NCI-H1092 (cell line): ENCODE measurements around the gene SLC6A9.

Source experiments
- DNase-seq: peaks from one replicate; lab custom pipeline; 2025; lab: John Stamatoyannopoulos, UW

SLC6A9 gene

DNA sequence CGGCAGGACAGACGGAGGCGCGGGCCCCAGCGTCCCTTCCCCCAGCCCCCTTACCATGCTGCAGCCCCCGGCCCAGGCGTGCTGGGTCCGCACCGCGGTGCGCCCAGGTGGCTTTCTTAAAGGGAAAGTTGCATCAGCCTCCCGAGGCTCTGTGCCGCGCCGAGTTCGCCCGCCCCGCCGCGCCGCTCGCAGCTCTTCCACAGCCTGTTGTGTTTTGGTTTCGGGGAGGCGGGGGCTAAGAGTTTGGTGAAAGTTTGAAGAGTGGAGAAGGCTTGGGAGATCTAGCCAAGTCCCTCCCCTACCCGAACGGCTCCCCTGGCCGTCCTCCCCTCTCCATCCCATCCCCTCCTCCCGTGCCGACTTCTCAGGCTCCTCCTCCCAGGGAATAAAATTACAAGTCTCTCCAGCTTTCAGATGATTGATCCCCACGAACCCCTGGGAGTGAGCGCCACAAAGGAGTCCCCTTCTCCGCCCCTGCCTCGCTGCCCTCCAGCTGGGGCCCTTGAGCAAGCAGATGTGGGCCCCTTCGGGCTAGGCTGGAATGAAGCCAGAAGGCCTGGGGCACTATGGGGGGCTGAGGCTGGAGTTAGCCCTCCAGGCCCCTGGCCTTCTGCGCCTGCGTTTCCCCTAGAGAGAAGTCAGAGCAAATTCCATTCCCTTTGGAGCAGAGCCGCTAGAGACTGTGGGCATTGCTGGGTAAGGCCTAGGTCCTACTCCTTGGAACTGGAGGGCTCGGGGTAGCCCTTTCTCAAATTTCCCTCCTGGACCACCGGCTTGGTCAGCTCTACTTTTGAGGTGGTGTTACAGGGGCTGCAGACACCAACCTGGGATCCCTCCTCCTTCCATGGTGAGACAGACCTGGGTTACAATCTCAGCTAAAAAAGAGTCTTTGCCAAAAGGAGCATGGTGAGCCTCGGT, at the start of gene SLC6A9:
TSS of gene SLC6A9 (minus strand) at position 211 of the 918 bp plus-strand sequence. CDS start 7,185 bp downstream, outside the sequence.
- DNase-seq: no peak

DNA sequence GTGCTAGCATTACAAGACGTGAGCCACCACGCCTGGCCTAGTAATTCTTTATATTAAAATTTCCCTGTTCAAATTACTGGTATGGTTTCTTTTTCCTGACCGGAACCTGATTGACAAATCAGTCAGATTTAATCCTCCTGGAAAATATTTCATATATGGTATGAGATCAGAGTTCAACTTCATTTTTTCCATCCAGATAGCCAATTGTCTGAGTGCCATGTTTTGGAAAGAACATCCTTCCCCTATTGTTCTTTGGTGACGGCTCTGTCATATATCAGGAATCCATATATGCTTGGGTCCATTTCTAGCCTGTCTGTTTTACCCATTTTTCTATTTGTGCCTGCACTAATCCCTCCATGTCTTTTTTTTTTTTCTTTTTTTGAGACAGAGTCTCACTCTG, 48.3 kb upstream of the SLC6A9 start:
- no peak for DNase-seq

DNA sequence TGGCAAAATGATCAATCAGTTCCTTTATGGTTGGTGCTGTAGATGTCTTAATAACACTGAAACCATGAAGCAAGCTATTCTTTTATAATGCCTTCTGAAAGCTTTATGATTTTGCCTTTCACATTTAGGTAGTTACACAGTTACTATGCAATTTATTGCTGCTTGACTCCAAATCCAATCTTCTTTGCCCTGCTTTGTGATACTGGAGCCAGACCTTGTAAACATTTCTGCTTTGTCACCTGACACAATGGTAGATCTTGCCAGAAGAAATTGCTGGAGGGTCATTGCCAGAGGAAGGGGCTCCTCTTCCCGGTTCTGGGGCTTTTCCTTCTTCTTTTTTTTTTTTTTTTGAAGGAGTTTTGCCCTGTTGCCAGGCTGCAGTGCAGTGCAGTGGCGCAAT, 46.8 kb upstream of the SLC6A9 start:
- DNase-seq: no peak

DNA sequence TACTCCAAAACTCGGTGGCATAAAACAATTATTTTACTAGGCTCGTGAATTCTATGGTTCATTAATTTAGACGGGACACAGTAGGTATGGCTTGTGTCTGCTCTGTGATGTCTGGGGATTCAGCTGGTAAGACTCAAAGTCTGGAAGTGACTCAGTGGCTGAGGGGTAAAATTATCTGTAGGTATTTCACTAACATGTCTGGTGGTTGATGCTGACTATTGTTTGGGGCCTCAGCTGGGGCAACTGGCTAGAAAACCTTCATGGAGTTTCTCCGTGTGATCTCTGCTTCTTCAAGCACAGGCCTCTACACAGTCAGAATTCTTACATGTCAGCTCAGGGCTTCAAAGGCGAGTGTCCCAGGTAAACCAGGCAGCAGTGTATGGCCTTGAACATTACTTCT, 46.2 kb upstream of the SLC6A9 start:
- DNase-seq: no peak

DNA sequence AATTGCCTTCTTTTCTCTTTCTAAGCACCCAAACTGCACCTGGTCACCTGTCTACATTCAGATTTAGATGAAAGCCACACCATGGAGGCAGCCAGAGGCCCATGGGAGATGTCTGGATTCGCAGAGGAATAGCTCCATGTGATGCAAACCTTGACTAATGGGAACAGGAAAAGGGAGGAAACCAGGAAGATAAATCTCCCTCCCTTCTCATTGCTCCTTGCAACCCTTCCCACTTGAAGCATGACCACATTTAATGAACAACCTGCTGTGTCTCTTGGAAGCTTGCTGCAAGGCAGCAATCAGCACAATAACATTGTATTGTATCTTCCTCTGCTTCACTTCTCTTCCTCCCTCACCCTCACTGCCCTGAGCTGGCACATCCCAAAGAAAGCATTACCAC, 44.8 kb upstream of the SLC6A9 start:
- no peak for DNase-seq

DNA sequence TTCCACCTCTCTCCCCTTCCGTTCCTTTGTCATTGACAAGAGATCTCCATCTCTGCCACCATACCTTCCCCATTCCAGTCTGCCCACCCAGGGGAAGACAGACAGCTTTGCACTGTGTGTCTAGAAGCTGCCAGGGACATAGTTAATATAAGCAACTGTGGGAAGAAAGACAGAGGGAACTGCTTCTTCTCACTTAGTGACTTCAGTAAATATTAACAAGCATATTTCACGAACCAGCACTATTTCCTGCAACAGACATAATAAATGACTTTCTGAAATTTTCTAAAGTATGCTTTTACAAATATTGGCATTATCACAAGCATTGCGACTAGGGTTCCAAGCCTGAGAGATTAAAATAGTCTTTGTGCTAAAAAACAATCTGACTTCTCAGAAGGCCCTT, 43.2 kb upstream of the SLC6A9 start:
- DNase-seq: no peak

DNA sequence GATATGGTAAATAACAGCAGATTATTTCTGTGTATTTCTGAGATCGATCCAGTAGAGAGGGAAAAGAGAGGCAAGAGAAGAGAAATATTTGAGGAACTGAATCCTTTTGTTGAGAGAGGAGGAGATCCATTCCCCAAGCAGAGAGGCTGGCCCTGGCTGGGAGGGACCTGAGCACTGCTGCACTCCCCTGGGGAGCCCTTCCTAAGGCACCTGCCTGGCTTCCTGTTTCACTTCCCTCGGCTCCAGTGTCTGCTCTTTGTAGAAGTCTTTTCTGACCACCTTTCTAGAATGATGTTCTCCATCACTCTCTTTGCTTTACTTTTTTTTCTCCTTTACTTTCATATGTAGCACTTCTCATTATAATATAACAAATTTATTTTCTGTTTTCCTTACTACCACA, 42.3 kb upstream of the SLC6A9 start:
- DNase-seq: no peak

DNA sequence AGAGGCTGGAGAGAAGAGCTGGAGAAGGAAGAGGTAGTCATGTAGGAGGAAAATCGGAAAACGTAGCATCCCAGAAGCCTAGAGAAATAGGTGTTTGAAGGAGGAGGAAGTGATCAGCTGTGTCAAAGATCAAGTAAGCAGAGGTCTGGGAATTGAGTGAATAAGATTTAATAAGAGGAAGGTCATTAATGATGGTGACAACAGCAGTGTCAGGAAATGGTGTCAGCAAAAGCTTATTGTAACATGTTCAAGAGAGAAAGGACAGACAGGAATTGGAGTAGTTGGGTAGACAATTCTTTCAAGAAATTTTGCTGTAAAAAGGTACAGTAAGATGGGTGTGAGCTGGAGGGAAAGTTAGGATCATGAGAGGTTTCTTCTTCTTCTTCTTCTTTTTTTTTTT, 41.6 kb upstream of the SLC6A9 start:
- no peak for DNase-seq

DNA sequence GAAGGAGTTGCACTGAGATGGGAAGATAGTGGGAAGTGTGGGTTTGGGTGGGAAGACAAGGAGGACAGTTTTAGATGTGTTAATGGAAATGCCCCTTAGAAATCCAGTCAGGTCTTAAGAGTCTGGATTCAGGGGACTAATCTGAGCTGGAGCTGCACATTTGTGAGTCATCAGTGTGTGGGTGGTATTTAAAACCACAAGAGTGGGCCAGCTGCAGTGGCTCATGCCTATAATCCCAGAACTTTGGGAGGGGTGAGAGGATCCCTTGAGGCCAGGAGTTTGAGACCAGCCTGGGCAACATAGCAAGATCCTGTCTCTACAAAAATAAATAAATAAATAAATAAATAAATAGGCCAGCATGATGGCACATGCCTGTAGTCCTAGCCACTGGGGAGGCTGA, 40.9 kb upstream of the SLC6A9 start:
- no peak for DNase-seq

DNA sequence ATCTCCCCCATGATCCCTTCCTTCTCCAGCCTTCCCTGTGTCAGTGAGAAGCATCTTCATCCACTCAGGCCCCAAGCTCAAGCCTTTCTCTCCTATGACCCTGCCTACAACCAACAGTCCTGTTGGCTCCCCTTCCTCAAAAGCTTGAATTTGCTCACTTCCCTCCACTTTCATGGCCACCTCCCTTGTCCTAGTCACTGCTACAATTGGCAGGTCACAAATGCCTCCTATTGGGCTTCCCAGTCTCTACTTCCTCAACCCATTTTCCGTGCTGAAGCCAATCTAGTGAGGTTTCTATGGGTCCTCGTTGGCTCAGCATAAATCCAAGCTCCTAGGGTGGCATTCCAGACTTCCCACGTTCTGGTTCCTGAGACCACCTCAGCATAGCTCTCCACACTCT, 40.2 kb upstream of the SLC6A9 start:
- DNase-seq: no peak

DNA sequence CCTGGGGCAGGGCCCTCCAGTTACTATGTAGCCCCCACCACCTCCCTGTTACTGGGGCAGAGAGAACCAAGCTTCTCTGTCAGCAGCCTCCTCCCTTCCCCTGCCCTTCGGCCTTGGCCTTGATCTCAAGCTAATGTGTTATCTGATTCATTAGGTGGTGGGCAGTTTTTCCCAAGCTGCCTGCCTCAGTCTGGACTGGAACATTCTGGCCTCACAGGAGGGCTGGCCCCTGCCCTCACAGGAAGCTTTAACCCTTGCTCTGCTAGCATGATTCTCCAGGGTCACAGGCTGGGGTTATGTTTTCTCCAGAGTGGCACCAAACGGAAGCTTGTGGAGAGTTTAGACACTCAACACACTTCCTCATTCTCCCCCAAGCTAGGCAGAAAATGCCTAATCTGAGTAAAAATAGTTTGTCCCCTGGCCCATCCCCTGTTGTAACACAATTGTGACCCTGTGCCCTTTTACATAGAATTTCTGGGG, 37.2 kb upstream of the SLC6A9 start:
- DNase-seq: no peak

DNA sequence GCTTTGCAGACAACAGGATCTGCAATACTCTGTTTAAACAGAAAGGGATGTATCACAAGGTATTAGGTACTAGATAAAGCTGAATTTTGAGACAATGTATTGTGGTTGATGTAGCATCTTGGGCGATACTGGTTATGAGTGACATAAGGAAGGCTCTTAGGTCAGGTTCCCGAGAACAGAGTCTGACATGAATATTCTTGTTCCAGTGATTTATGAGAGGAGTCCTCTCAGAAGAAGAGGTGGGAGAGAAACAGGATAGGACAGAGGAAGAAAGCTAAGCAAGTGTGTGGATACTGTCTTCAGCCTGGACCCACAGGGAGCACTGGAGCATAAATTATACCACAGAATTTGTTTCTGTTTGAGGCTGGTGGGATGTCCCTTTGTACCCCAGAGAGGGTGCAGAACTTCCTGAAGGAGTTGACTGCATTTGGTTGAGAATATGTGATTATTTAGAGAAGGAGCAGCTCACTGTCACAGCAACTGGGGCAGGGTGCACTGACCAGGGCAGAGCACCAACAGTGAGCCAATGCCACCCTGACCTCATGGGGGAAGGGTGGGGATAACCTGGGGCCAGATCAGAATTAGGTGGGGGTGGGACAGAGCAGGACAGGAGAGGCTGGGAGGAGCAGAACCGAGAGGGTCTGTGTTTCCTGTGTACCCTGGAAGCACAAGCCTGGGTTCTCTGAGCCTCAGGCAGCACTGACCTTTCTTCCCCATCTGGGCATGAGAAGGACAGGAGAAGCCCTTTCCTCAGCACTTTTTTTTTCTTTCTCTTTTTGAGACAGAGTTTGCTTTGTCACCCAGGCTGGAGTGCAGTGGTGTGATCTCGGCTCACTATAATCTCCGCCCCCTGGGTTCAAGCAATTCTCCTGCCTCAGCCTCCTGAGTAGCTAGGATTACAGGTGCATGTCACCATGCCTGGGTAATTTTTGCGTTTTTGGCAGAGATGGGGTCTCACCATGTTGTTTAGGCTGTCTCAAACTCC, 36.3 kb upstream of the SLC6A9 start:
- DNase-seq: no peak

DNA sequence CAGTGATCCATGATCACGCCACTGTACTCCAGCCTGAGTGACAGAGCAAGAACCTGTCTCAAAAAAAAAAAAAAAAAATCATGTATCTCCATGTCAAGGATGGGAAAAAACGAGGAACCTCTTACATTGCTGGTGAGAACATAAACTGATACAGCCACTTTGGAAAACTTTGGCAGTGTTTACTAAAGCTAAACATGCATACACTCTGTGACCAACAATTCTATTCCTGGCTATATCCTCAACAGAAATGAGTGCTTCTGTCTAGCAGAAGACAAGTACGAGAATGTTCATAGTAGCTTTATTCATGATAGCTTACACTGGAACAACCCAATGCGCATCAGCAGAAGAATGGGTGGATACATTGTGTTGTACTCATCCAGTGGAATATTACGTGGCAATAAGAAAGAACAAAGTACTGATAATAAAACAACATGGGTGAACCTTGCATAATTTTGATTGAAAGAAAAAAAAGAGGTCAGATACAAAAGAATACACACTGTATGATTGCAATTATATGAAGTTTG, 31.5 kb upstream of the SLC6A9 start:
- DNase-seq: no peak

DNA sequence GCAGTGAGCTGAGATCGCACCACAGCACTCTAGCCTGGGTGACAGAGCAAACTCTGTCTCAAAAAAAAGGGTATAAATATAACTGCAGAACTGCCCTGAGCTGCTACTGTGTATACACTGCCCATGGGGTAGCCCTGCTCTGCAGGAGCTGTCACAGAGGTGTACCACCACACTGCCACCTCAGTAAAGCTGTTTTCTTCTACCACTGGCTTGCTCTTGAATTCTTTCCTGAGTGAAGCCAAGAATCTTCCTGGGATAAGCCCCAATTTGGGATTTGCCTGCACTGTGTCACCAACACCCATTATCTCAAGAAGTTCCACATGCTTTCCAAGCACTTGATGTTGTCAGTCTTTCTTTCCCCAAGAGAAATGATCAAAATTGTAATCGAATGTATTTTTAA, 30.6 kb upstream of the SLC6A9 start:
- no peak for DNase-seq

DNA sequence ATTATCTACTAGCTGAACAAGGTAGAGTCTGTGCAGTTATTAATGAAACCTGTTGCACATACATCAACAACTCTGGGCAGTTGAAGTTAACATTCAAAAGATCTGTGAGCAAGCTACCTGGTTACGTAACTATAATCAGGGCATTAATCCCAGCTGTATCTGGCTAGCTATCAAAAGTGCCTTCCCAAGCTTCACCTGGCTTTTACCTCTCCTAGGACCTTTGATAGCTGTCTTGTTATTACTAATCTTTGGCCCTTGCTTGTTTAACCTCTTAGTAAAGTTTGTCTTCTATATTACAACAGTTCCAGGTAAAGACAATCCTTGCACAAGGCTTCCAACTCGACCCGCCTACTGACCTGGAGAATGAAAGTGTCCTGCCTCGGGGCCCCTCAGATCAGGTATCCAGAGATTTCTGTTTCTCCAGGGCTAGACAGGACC, 29.6 kb upstream of the SLC6A9 start:
- DNase-seq: no peak

DNA sequence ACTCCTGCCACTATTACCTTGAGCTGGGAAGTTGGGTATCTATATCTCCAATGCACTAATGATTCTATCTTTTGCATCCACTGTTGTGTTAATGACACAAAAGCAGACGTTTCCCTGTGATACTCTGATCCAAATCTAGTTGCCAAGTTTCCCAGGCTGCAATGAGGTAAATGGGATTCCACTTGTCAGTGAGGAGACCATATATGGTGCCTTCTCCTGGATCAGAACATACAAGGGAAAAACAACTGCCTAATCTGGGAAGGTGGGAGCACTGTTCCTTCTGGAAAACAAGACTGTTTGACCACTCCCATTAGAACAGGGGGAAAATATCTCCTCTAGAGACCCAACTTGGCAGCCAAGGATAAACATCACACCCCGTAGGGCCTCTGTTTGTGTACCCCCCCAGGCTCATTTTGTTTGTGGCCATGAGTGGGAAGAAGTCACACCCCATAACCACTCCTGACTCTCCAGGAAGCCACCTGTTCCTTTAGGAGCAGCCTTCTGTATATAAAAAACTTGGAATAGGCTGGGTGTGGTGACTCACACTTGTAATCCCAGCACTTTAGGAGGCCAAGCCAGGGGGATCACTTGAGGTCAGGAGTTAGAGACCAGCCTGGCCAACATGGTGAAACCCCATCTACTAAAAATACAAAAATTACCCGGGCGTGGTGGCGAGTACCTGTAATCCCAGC, 28.5 kb upstream of the SLC6A9 start:
- no peak for DNase-seq

DNA sequence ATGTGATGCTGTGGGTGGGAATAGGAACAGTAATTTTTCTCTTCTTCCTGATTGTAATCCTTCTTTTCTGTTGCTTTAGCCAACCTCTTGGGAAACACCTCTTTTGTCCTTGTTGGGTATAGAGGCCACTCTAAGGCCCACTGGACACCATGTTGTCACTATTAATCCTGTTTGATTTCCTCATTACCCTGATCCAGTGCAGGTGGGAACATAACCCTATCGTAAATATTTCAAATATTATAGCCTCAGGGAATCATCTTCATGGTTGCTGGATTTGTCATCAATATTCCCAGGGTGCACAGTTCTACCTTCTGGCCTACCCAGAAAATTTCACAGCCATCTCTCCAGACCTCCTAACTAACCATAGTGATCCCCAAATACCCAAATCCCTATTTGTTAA, 27.9 kb upstream of the SLC6A9 start:
- no peak for DNase-seq

DNA sequence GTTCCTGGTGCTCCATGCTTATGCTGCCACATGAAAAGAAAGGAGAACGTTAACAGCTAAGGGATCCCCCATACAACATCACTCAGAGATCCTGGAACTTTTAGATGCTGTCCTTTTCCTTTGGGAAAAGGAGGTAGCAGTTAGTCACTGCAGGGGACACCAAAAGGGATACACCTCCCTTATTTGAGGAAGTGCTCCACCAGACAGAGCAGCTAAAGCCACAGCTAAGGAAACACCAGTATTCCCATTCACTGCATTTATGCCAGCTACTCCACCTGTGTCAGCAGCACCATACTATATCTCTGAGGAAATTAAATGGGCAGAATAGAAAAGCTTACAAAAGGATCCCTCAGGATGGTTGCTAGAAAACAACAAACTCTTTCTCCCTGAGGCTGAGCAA, 26.0 kb upstream of the SLC6A9 start:
- DNase-seq: no peak

DNA sequence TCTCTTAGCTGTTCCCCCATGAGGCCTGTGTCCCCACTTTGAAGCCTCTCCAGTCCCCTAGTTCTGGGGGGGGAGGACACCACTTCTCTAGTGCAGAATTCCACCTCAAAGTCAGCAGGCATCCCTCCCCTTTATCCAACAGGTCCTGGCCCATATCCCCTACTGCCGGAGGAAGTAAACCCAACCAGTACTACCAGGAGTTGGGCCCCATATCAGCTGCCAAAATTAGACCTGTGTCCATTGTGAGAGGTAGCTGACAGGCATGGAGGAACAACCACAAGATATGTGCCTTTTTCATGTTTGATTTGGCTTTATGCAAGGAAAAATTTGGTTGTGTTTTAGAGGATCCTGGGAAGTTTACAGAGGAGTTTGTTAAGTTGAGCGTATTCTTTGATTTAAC, 22.1 kb upstream of the SLC6A9 start:
- DNase-seq: no peak

DNA sequence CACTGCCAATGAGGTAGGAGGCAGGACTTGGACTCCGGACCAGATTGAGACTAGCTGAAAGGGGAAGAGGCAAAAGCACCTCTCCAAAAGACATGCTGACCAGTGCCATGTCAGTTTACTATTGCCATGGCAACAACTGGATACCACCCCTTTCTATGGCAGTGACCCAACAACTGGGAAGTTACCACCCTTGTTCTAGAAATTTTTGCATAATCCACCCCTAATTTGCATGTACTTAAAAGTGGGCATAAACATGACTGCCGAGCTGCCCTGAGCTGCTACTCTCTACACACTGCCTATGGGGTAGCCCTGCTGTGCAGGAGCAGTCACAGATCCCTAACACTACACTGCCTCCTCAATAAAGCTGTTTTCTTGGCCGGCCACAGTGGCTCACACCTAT, 19.0 kb upstream of the SLC6A9 start:
- DNase-seq: no peak

DNA sequence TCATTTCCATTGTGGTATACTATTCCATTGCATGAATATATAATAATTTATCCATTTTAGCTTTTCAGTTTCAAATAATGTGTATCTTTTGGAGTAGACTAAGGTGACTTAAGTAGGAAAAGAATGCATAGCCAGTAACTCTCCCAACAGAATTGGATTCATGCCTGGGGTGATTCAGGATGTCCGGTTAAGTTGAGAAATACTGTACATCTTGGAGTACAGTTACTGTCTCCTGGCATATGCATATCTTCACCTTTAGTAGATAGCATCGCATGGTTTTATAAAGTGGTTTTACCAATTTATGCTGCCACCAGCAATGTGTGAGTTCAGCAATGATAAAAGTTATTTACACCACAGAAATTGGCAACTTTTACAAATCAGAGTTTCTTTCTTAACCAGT, 18.6 kb upstream of the SLC6A9 start:
- no peak for DNase-seq
